ENCODE data around the gene RHOXF2. TPM values are rescaled to one million over a fixed set of nuclear protein-coding genes. Genes with fewer than 3 reads are reported as not detected.
"Not testable (repeated sequence)": the region's sequence is repeated elsewhere in the genome, so short reads cannot be mapped to it uniquely, and the experiment has no call there.

The RHOXF2 gene
- total RNA-seq, 1 donor from 2014 or later, result not detected

- POLR2A ChIA-PET, result no interaction called here
- DNase-seq (no peak), ATAC-seq (ENCODE audit: low read depth) (no peak)
- Mint-ChIP-seq H3K36me3 (ENCODE audit: low read depth) (no peaks in the 10 kb centered on the region), H3K4me1 (no peaks in the 10 kb centered on the region), H3K9me3 (peaks cover 6% of the 10 kb centered on the region), H3K27me3 (no peaks in the 10 kb centered on the region), H3K27ac (no peak overlapping the region), H3K4me3 (no peak overlapping the region)
- CTCF ChIA-PET, result no interaction called here
- TF ChIP-seq CTCF (IDR thresholded peaks at IDR 0.05), result no peak
- intact Hi-C loops (cut with micrococcal nuclease), result loop anchor here (10.0 kb wide), 1 partner anchor 320 kb away; the partner anchor contains the start of gene LAMP2
Measured at GRCh38 chrX:120144178-120144844, 14.1 kb upstream of the RHOXF2 start.

GRCh38 chrX:120145295-120145925, 13.0 kb upstream of the RHOXF2 start:
- H3K27ac Mint-ChIP-seq, result no peak overlapping the region
- DNase-seq (no peak), ATAC-seq (ENCODE audit: low read depth) (no peak)
- ChIA-PET POLR2A (no interaction called here), CTCF (no interaction called here)
- no peak for TF ChIP-seq CTCF (IDR thresholded peaks at IDR 0.05)
- H3K36me3 Mint-ChIP-seq (ENCODE audit: low read depth), result no peaks in the 10 kb centered on the region
- H3K9me3 Mint-ChIP-seq, result peaks cover 6% of the 10 kb centered on the region
- H3K27me3 Mint-ChIP-seq, result no peaks in the 10 kb centered on the region
- H3K4me3 Mint-ChIP-seq, result no peak overlapping the region
- no peaks in the 10 kb centered on the region for H3K4me1 Mint-ChIP-seq
- intact Hi-C loops (cut with micrococcal nuclease), result loop anchor here (10.0 kb wide), 1 partner anchor 319 kb away; the partner anchor contains the start of gene LAMP2

- H3K36me3 Mint-ChIP-seq (ENCODE audit: low read depth); DNase-seq; H3K27me3 Mint-ChIP-seq; H3K4me3 Mint-ChIP-seq; ATAC-seq (ENCODE audit: low read depth); POLR2A ChIA-PET; H3K27ac Mint-ChIP-seq; H3K4me1 Mint-ChIP-seq; CTCF ChIA-PET; H3K9me3 Mint-ChIP-seq: not testable (repeated sequence)
- intact Hi-C loops (cut with micrococcal nuclease), result loop anchor here (10.0 kb wide), 1 partner anchor 318 kb away; the partner anchor contains the start of gene LAMP2
Measured at GRCh38 chrX:120146323-120146722, 12.1 kb upstream of the RHOXF2 start.

GRCh38 chrX:120147537-120147936, 10.9 kb upstream of the RHOXF2 start:
- DNase-seq, result no peak
- Mint-ChIP-seq H3K4me1 (no peaks in the 10 kb centered on the region), H3K4me3 (no peak overlapping the region), H3K36me3 (ENCODE audit: low read depth) (no peaks in the 10 kb centered on the region), H3K9me3 (peaks cover 6% of the 10 kb centered on the region), H3K27ac (no peak overlapping the region), H3K27me3 (no peaks in the 10 kb centered on the region)
- ATAC-seq (ENCODE audit: low read depth), result no peak
- POLR2A ChIA-PET, result no interaction called here
- intact Hi-C loops (cut with micrococcal nuclease), result loop anchor here (10.0 kb wide), 1 partner anchor 317 kb away; the partner anchor contains the start of gene LAMP2
- no peak for TF ChIP-seq CTCF (IDR thresholded peaks at IDR 0.05)
- CTCF ChIA-PET, result no interaction called here

GRCh38 chrX:120150109-120150744, 8.2 kb upstream of the RHOXF2 start:
- H3K4me3 Mint-ChIP-seq; CTCF ChIA-PET; H3K27me3 Mint-ChIP-seq; POLR2A ChIA-PET; DNase-seq; H3K4me1 Mint-ChIP-seq; intact Hi-C loops (cut with micrococcal nuclease); H3K36me3 Mint-ChIP-seq (ENCODE audit: low read depth); H3K27ac Mint-ChIP-seq; H3K9me3 Mint-ChIP-seq: not testable (repeated sequence)
- ATAC-seq (ENCODE audit: low read depth), result peak; percentile 21

- H3K36me3 Mint-ChIP-seq (ENCODE audit: low read depth); H3K4me1 Mint-ChIP-seq; POLR2A ChIA-PET; DNase-seq; CTCF ChIA-PET; H3K9me3 Mint-ChIP-seq; H3K27ac Mint-ChIP-seq; H3K27me3 Mint-ChIP-seq; H3K4me3 Mint-ChIP-seq; ATAC-seq (ENCODE audit: low read depth); intact Hi-C loops (cut with micrococcal nuclease): not testable (repeated sequence)
Measured at GRCh38 chrX:120159086-120159485, 673 bp downstream of the RHOXF2 start.

GRCh38 chrX:120193254-120193653, 34.8 kb downstream of the RHOXF2 start:
- H3K36me3 Mint-ChIP-seq (ENCODE audit: low read depth), result not testable (repeated sequence)

GRCh38 chrX:120193720-120194119, 35.3 kb downstream of the RHOXF2 start:
- H3K4me1 Mint-ChIP-seq; H3K36me3 Mint-ChIP-seq (ENCODE audit: low read depth); ATAC-seq (ENCODE audit: low read depth); H3K9me3 Mint-ChIP-seq; H3K4me3 Mint-ChIP-seq; intact Hi-C loops (cut with micrococcal nuclease); H3K27ac Mint-ChIP-seq; DNase-seq; POLR2A ChIA-PET; CTCF ChIA-PET; H3K27me3 Mint-ChIP-seq: not testable (repeated sequence)

More at GRCh38 chrX:120193254-120193653, 34.8 kb downstream of the RHOXF2 start:
- H3K4me1 Mint-ChIP-seq; H3K27ac Mint-ChIP-seq; intact Hi-C loops (cut with micrococcal nuclease); ATAC-seq (ENCODE audit: low read depth); POLR2A ChIA-PET; DNase-seq; H3K27me3 Mint-ChIP-seq; H3K4me3 Mint-ChIP-seq; CTCF ChIA-PET; H3K9me3 Mint-ChIP-seq: not testable (repeated sequence)

GRCh38 chrX:120195786-120196185, 37.4 kb downstream of the RHOXF2 start:
- H3K4me3 Mint-ChIP-seq; H3K27ac Mint-ChIP-seq; POLR2A ChIA-PET; CTCF ChIA-PET; H3K9me3 Mint-ChIP-seq; H3K27me3 Mint-ChIP-seq; ATAC-seq (ENCODE audit: low read depth); intact Hi-C loops (cut with micrococcal nuclease); H3K4me1 Mint-ChIP-seq; H3K36me3 Mint-ChIP-seq (ENCODE audit: low read depth); DNase-seq: not testable (repeated sequence)

Measured in activated B cell treated with CpG ODN at 0.5 μM for 24 hours (primary cell).